Endothelial cell (in vitro differentiated cells): ENCODE data around the gene PDIA5. TPM values are rescaled to one million over a fixed set of nuclear protein-coding genes. Genes with fewer than 3 reads are reported as not detected.

Experiments used
- DNase-seq: peaks from one replicate; pipeline ENCODE4 v3.0.0; 2021; ENCODE audit warnings: low spot score
- H3K27ac Mint-ChIP-seq: one replicate; pipeline ENCODE4 v1.8.0; 2021; ENCODE audit warnings: mixed read lengths, inconsistent platforms; ENCODE audit not compliant: unreplicated experiment
- H3K27me3 Mint-ChIP-seq: one replicate; pipeline ENCODE4 v1.8.0; 2021; ENCODE audit warnings: mild to moderate bottlenecking, moderate library complexity, mixed read lengths, inconsistent platforms; ENCODE audit not compliant: unreplicated experiment
- H3K36me3 Mint-ChIP-seq: one replicate; pipeline ENCODE4 v1.8.0; 2021; ENCODE audit warnings: mild to moderate bottlenecking, low read depth, mixed read lengths, inconsistent platforms; ENCODE audit not compliant: unreplicated experiment
- H3K4me1 Mint-ChIP-seq: one replicate; pipeline ENCODE4 v1.8.0; 2021; ENCODE audit warnings: mild to moderate bottlenecking, mixed read lengths, inconsistent platforms; ENCODE audit not compliant: unreplicated experiment
- H3K4me3 Mint-ChIP-seq: one replicate; pipeline ENCODE4 v1.8.0; 2021; ENCODE audit warnings: mild to moderate bottlenecking, mixed read lengths, inconsistent platforms; ENCODE audit not compliant: unreplicated experiment
- H3K9me3 Mint-ChIP-seq: one replicate; pipeline ENCODE4 v1.8.0; 2021; ENCODE audit warnings: mixed read lengths, inconsistent platforms; ENCODE audit not compliant: unreplicated experiment
- long read RNA-seq: library from polyadenylated mRNA; unstranded; transcript quantifications from one replicate; pipeline ENCODE4 v2.0.0, GENCODE V29; 2020; ENCODE audit not compliant: unreplicated experiment
- total RNA-seq: library from RNA; stranded (reverse); fragmentation: NEBNext Ultra II Directional; extraction: Animal tissue kit (Norgen Biotek cat#: 25700); gene quantifications from one replicate; pipeline ENCODE4 v1.2.1, GENCODE V29; 2021; ENCODE audit not compliant: unreplicated experiment
- TF ChIP-seq, protein P1 (sequence below): fragments of 200-600 bp; sonication (generic); IDR thresholded peaks from one replicate; pipeline ENCODE4 v1.5.0; 2021; ENCODE audit warnings: antibody characterized with exemption; ENCODE audit not compliant: unreplicated experiment

PDIA5 gene
- total RNA-seq: 32.8 TPM
- long read RNA-seq, transcript PDIA5-201 (17 exons, 1,799 nt): major isoform, 21 of 25 reads
- long read RNA-seq, partial matches to known transcripts: 2 of 25 reads
- long read RNA-seq, other reads (novel, unspliced or antisense): 2 of 25 reads

- Mint-ChIP-seq H3K36me3 (no peaks in the 10 kb centered on the region), H3K4me3 (peak within 1 kb of the TSS; percentile 93), H3K9me3 (no peaks in the 10 kb centered on the region), H3K27me3 (peaks cover 11% of the 10 kb centered on the region), H3K4me1 (peaks cover 12% of the 10 kb centered on the region), H3K27ac (no peak within 1 kb of the TSS)
- TF ChIP-seq, protein P1, sequence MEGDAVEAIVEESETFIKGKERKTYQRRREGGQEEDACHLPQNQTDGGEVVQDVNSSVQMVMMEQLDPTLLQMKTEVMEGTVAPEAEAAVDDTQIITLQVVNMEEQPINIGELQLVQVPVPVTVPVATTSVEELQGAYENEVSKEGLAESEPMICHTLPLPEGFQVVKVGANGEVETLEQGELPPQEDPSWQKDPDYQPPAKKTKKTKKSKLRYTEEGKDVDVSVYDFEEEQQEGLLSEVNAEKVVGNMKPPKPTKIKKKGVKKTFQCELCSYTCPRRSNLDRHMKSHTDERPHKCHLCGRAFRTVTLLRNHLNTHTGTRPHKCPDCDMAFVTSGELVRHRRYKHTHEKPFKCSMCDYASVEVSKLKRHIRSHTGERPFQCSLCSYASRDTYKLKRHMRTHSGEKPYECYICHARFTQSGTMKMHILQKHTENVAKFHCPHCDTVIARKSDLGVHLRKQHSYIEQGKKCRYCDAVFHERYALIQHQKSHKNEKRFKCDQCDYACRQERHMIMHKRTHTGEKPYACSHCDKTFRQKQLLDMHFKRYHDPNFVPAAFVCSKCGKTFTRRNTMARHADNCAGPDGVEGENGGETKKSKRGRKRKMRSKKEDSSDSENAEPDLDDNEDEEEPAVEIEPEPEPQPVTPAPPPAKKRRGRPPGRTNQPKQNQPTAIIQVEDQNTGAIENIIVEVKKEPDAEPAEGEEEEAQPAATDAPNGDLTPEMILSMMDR: no peak
- peak; percentile 85 for DNase-seq
Observed at GRCh38 chr3:123066896-123067688, at the start of gene PDIA5. PDIA5 (plus strand) TSS chr3:123067025; CDS start chr3:123067165, 140 bp downstream.

GRCh38 chr3:123018683-123019082 lies 48.1 kb upstream of the PDIA5 start:
- Mint-ChIP-seq H3K27ac (no peak overlapping the region), H3K36me3 (no peaks in the 10 kb centered on the region), H3K9me3 (no peaks in the 10 kb centered on the region), H3K4me1 (peaks cover 1% of the 10 kb centered on the region), H3K27me3 (peaks cover 3% of the 10 kb centered on the region), H3K4me3 (no peak overlapping the region)
- DNase-seq: no peak
- TF ChIP-seq, protein P1: no peak

- no peak overlapping the region for H3K4me3 Mint-ChIP-seq
- no peak for DNase-seq
- H3K9me3 Mint-ChIP-seq: no peaks in the 10 kb centered on the region
- TF ChIP-seq, protein P1: no peak
- no peaks in the 10 kb centered on the region for H3K36me3 Mint-ChIP-seq
- H3K4me1 Mint-ChIP-seq: no peaks in the 10 kb centered on the region
- H3K27ac Mint-ChIP-seq: no peak overlapping the region
- peaks cover 3% of the 10 kb centered on the region for H3K27me3 Mint-ChIP-seq
Observed at GRCh38 chr3:123019161-123019560, 47.7 kb upstream of the PDIA5 start.

DNA sequence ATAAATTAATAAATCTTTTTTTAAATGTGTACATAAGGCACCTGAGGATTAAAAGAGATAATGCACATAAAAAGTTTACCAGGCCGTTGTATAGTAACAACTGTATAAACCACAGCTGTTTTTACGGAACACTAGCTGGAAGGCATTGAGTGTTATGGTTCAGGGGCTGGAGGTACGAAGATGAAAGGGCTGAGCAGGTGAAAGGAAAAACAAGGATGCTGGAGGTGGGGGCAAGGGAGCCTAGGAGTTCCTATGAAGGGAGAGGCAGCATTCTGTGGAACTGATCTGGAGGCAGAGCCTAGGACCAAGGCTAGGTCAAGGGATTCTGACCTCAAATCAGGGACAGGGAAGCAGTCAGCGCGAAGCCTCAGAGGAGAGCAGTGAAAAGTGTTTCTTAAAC lies 47.2 kb upstream of the PDIA5 start:
- no peaks in the 10 kb centered on the region for H3K4me1 Mint-ChIP-seq
- no peaks in the 10 kb centered on the region for H3K36me3 Mint-ChIP-seq
- DNase-seq: no peak
- H3K27ac Mint-ChIP-seq: no peak overlapping the region
- H3K27me3 Mint-ChIP-seq: no peaks in the 10 kb centered on the region
- TF ChIP-seq, protein P1: no peak
- H3K9me3 Mint-ChIP-seq: no peaks in the 10 kb centered on the region
- H3K4me3 Mint-ChIP-seq: no peak overlapping the region

DNA sequence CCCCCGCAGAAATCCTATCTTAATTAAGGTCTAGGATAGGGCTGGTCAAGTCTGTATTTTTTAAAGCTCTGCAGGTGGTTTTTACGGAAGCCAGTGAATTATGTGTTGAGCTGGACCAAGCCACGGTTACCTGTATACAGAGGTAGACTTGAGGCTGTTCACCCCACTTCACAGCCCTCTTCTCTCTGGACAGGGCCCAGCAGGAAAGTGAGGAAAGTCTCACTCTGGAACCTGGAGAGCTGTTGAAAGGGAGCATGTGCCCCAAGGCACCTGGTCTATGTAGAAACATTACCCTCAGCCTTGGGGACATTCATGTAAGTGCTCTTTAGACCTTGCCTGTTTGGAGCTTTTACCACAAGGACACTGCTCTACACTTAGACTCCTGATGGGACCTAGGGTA lies 46.1 kb upstream of the PDIA5 start:
- TF ChIP-seq, protein P1: no peak
- H3K4me1 Mint-ChIP-seq: peaks cover under 1% of the 10 kb centered on the region
- peaks cover 1% of the 10 kb centered on the region for H3K27me3 Mint-ChIP-seq
- H3K27ac Mint-ChIP-seq: no peak overlapping the region
- H3K4me3 Mint-ChIP-seq: no peak overlapping the region
- H3K9me3 Mint-ChIP-seq: no peaks in the 10 kb centered on the region
- DNase-seq: no peak
- H3K36me3 Mint-ChIP-seq: no peaks in the 10 kb centered on the region
